ENCODE results near the gene KDM5B.

Gene KDM5B

GRCh38 chr1:202807926-202808757, at the start of gene KDM5B:
Gene KDM5B (minus strand): TSS chr1:202808421. CDS start chr1:202808305, 116 bp downstream.
- in situ Hi-C loops (cut with HindIII; ENCODE audit: low pct_unique_long_range_greater_than_20kb, low sequenced_read_pairs), result no loop called here
- TF ChIP-seq JUND (IDR thresholded peaks at IDR 0.05; ENCODE audit: low read depth), result no peak
- peak; percentile 75 to 88 for DNase-seq (ENCODE audit: low read depth in 1 of 2, low spot score in 1 of 2)

- TF ChIP-seq JUND (IDR thresholded peaks at IDR 0.05; ENCODE audit: low read depth), result no peak
- in situ Hi-C loops (cut with HindIII; ENCODE audit: low pct_unique_long_range_greater_than_20kb, low sequenced_read_pairs), result no loop called here
- DNase-seq (ENCODE audit: low read depth in 1 of 2, low spot score in 1 of 2), result no peak
Measured at GRCh38 chr1:202857136-202857610, 49.0 kb upstream of the KDM5B start.

GRCh38 chr1:202856014-202856413, 47.8 kb upstream of the KDM5B start:
- no peak for DNase-seq (ENCODE audit: low read depth in 1 of 2, low spot score in 1 of 2)
- no peak for TF ChIP-seq JUND (IDR thresholded peaks at IDR 0.05; ENCODE audit: low read depth)
- in situ Hi-C loops (cut with HindIII; ENCODE audit: low pct_unique_long_range_greater_than_20kb, low sequenced_read_pairs), result no loop called here

- in situ Hi-C loops (cut with HindIII; ENCODE audit: low pct_unique_long_range_greater_than_20kb, low sequenced_read_pairs), result no loop called here
- TF ChIP-seq JUND (IDR thresholded peaks at IDR 0.05; ENCODE audit: low read depth), result no peak
- no peak for DNase-seq (ENCODE audit: low read depth in 1 of 2, low spot score in 1 of 2)
Measured at GRCh38 chr1:202854787-202855186, 46.6 kb upstream of the KDM5B start.

GRCh38 chr1:202852163-202852904, 44.1 kb upstream of the KDM5B start:
- in situ Hi-C loops (cut with HindIII; ENCODE audit: low pct_unique_long_range_greater_than_20kb, low sequenced_read_pairs), result no loop called here
- peak; percentile 53 to 84 for DNase-seq (ENCODE audit: low read depth in 1 of 2, low spot score in 1 of 2)
- TF ChIP-seq JUND (IDR thresholded peaks at IDR 0.05; ENCODE audit: low read depth), result no peak

GRCh38 chr1:202850593-202851362, 42.6 kb upstream of the KDM5B start:
- no peak for DNase-seq (ENCODE audit: low read depth in 1 of 2, low spot score in 1 of 2)
- TF ChIP-seq JUND (IDR thresholded peaks at IDR 0.05; ENCODE audit: low read depth), result no peak
- in situ Hi-C loops (cut with HindIII; ENCODE audit: low pct_unique_long_range_greater_than_20kb, low sequenced_read_pairs), result no loop called here

GRCh38 chr1:202848191-202848542, 39.9 kb upstream of the KDM5B start:
- TF ChIP-seq JUND (IDR thresholded peaks at IDR 0.05; ENCODE audit: low read depth), result no peak
- in situ Hi-C loops (cut with HindIII; ENCODE audit: low pct_unique_long_range_greater_than_20kb, low sequenced_read_pairs), result no loop called here
- no peak for DNase-seq (ENCODE audit: low read depth in 1 of 2, low spot score in 1 of 2)

GRCh38 chr1:202844935-202845334, 36.7 kb upstream of the KDM5B start:
- DNase-seq (ENCODE audit: low read depth in 1 of 2, low spot score in 1 of 2), result no peak
- in situ Hi-C loops (cut with HindIII; ENCODE audit: low pct_unique_long_range_greater_than_20kb, low sequenced_read_pairs), result no loop called here
- TF ChIP-seq JUND (IDR thresholded peaks at IDR 0.05; ENCODE audit: low read depth), result no peak

- no peak for TF ChIP-seq JUND (IDR thresholded peaks at IDR 0.05; ENCODE audit: low read depth)
- in situ Hi-C loops (cut with HindIII; ENCODE audit: low pct_unique_long_range_greater_than_20kb, low sequenced_read_pairs), result no loop called here
Measured at GRCh38 chr1:202844259-202844658, 36.0 kb upstream of the KDM5B start.

GRCh38 chr1:202843081-202843480, 34.9 kb upstream of the KDM5B start:
- in situ Hi-C loops (cut with HindIII; ENCODE audit: low pct_unique_long_range_greater_than_20kb, low sequenced_read_pairs), result no loop called here
- no peak for TF ChIP-seq JUND (IDR thresholded peaks at IDR 0.05; ENCODE audit: low read depth)
- DNase-seq (ENCODE audit: low read depth in 1 of 2, low spot score in 1 of 2), result no peak

More at GRCh38 chr1:202844259-202844658, 36.0 kb upstream of the KDM5B start:
- DNase-seq (ENCODE audit: low read depth in 1 of 2, low spot score in 1 of 2), result no peak

GRCh38 chr1:202837746-202838262, 29.6 kb upstream of the KDM5B start:
- no peak for DNase-seq (ENCODE audit: low read depth in 1 of 2, low spot score in 1 of 2)
- in situ Hi-C loops (cut with HindIII; ENCODE audit: low pct_unique_long_range_greater_than_20kb, low sequenced_read_pairs), result no loop called here
- no peak for TF ChIP-seq JUND (IDR thresholded peaks at IDR 0.05; ENCODE audit: low read depth)
